Liver (tissue), 9 donors: ENCODE data around the gene TOR3A. TPM values are rescaled to one million over a fixed set of nuclear protein-coding genes. Genes with fewer than 3 reads are reported as not detected.

Experiments used
- DNase-seq: peaks from one replicate; pipeline ENCODE4 v3.0.0-alpha.2; 2017; ENCODE audit warnings: low spot score
- H3K27ac ChIP-seq, 2 donors: one replicate each; pipeline ENCODE4 v1.7.0; 2013; ENCODE audit warnings: inconsistent platforms in 2 of 2, low read length in 2 of 2, control low read depth in 1 of 2, low read depth in 1 of 2, mild to moderate bottlenecking in 1 of 2
- H3K27me3 ChIP-seq, 4 donors: one replicate each; pipeline versions ENCODE4 v1.6.1 to v1.7.0; 2013; ENCODE audit warnings: low read length in 3 of 4, inconsistent platforms in 1 of 4, mild to moderate bottlenecking in 1 of 4, moderate library complexity in 1 of 4; ENCODE audit not compliant: control insufficient read depth in 4 of 4, insufficient read depth in 4 of 4
- H3K36me3 ChIP-seq, 4 donors: one replicate each; pipeline versions ENCODE4 v1.6.1 to v1.7.0; 2013; ENCODE audit warnings: low read length in 3 of 4, mild to moderate bottlenecking in 3 of 4, low read depth in 1 of 4, moderate library complexity in 1 of 4; ENCODE audit not compliant: control insufficient read depth in 4 of 4, insufficient read depth in 3 of 4
- H3K4me1 ChIP-seq, 4 donors: one replicate each; pipeline versions ENCODE4 v1.6.1 to v1.7.0; 2013; ENCODE audit warnings: low read length in 3 of 4, mild to moderate bottlenecking in 3 of 4, moderate library complexity in 1 of 4; ENCODE audit not compliant: control insufficient read depth in 4 of 4, insufficient read depth in 4 of 4
- H3K4me3 ChIP-seq, 3 donors: one replicate each; pipeline versions ENCODE4 v1.6.1 to v1.7.0; 2013; ENCODE audit warnings: low read length in 3 of 3, control low read depth in 1 of 3, low read depth in 1 of 3, mild to moderate bottlenecking in 1 of 3
- H3K9ac ChIP-seq, 2 donors: one replicate each; pipeline ENCODE4 v1.7.0; 2013; ENCODE audit warnings: low read length in 2 of 2, mild to moderate bottlenecking in 2 of 2, moderate library complexity in 2 of 2, control low read depth in 1 of 2, low read depth in 1 of 2
- H3K9me3 ChIP-seq, 4 donors: one replicate each; pipeline versions ENCODE4 v1.6.1 to v1.7.0; 2013; ENCODE audit warnings: low read length in 3 of 4; ENCODE audit not compliant: control insufficient read depth in 4 of 4
- ATF3 ChIP-seq: IDR thresholded peaks from 2 replicates; pipeline ENCODE4 v1.6.1; 2016; ENCODE audit warnings: antibody characterized with exemption
- CTCF ChIP-seq: fragments of 150-350 bp; IDR thresholded peaks from 2 replicates; pipeline ENCODE4 v1.5.1; 2017; ENCODE audit warnings: improper control_type of control experiment, low read depth, low read length; ENCODE audit not compliant: missing input control
- EGR1 ChIP-seq, 2 donors: IDR thresholded peaks; 2 replicates each; pipeline ENCODE4 v1.6.1; 2016 to 2018; ENCODE audit warnings: antibody characterized with exemption in 2 of 2, low read depth in 2 of 2
- FOXA1 ChIP-seq: IDR thresholded peaks from 2 replicates; pipeline ENCODE4 v1.6.1; 2016; ENCODE audit warnings: antibody characterized with exemption
- FOXA2 ChIP-seq: IDR thresholded peaks from 2 replicates; pipeline ENCODE4 v1.6.1; 2016; ENCODE audit warnings: antibody characterized with exemption
- GABPA ChIP-seq, 2 donors: IDR thresholded peaks in 1 of 2; conservative IDR thresholded peaks in 1 of 2; 2 replicates each; pipeline ENCODE4 v1.6.1; 2016; ENCODE audit warnings: antibody characterized with exemption in 2 of 2, mild to moderate bottlenecking in 1 of 2, moderate library complexity in 1 of 2
- HNF4A ChIP-seq, 2 donors: conservative IDR thresholded peaks; 2 replicates each; pipeline ENCODE4 v1.6.1; 2016; ENCODE audit warnings: antibody characterized with exemption in 2 of 2, mild to moderate bottlenecking in 2 of 2
- HNF4G ChIP-seq: IDR thresholded peaks from 2 replicates; pipeline ENCODE4 v1.6.1; 2016; ENCODE audit warnings: antibody characterized with exemption
- JUND ChIP-seq, 2 donors: IDR thresholded peaks; 2 replicates each; pipeline ENCODE4 v1.6.1; 2016; ENCODE audit warnings: antibody characterized with exemption in 2 of 2
- NR2F2 ChIP-seq: IDR thresholded peaks from 2 replicates; pipeline ENCODE4 v1.6.1; 2016; ENCODE audit warnings: antibody characterized with exemption
- RAD21 ChIP-seq, 2 donors: IDR thresholded peaks; 2 replicates each; pipeline ENCODE4 v1.6.1; 2016; ENCODE audit warnings: antibody characterized with exemption in 2 of 2, mild to moderate bottlenecking in 2 of 2
- RXRA ChIP-seq, 2 donors: IDR thresholded peaks; 2 replicates each; pipeline ENCODE4 v1.6.1; 2017 to 2018; ENCODE audit warnings: antibody characterized with exemption in 2 of 2, mild to moderate bottlenecking in 1 of 2
- SP1 ChIP-seq: IDR thresholded peaks from 2 replicates; pipeline ENCODE4 v1.6.1; 2018; ENCODE audit warnings: antibody characterized with exemption, mild to moderate bottlenecking
- TAF1 ChIP-seq: conservative IDR thresholded peaks from 2 replicates; pipeline ENCODE4 v1.6.1; 2016; ENCODE audit warnings: antibody characterized with exemption, mild to moderate bottlenecking
- YY1 ChIP-seq: IDR thresholded peaks from 2 replicates; pipeline ENCODE4 v1.6.1; 2016; ENCODE audit warnings: antibody characterized with exemption, mild to moderate bottlenecking
- ZBTB33 ChIP-seq: IDR thresholded peaks from 2 replicates; pipeline ENCODE4 v1.6.1; 2016; ENCODE audit warnings: antibody characterized with exemption
- WGBS: extraction: QIAGEN DNeasy Blood & Tissue Kit; methylation state at CpG from one replicate; pipeline ENCODE4 v1.1.7; 2013; 5-methylcytosine and 5-hydroxymethylcytosine counted together
- polyA plus RNA-seq, 2 donors: library from polyadenylated mRNA; stranded (reverse) in 1 of 2; unstranded in 1 of 2; fragments of 200-250 nt in 1 of 2; fragments of >200 nt in 1 of 2; fragmentation: Nextera tagmentation in 1 of 2; extraction: Ambion mirVana in 1 of 2; gene quantifications; one replicate each; pipeline versions ENCODE4 v1.2.1 to v1.2.3, GENCODE V29; 2013 to 2015
- total RNA-seq, 2 donors: library from RNA; depleted of rRNA; stranded (reverse); fragments of >200 nt; gene quantifications; one replicate each; pipeline ENCODE4 v1.2.3, GENCODE V29; 2014
- TF ChIP-seq, protein P1 (sequence below): IDR thresholded peaks from 2 replicates; pipeline ENCODE4 v1.6.1; 2016; ENCODE audit warnings: antibody characterized with exemption, mild to moderate bottlenecking
- TF ChIP-seq, protein P2 (sequence below): IDR thresholded peaks from 2 replicates; pipeline ENCODE4 v1.6.1; 2016; ENCODE audit warnings: antibody characterized with exemption
- donor health status: healthy.
- donor health status: healthy.
- donor health status: healthy.
- donor health status: healthy.
- donor health status: healthy.

TOR3A gene
- total and polyA plus RNA-seq, 4 donors, result 14.3 to 31.0 (median 23.5) TPM

DNA sequence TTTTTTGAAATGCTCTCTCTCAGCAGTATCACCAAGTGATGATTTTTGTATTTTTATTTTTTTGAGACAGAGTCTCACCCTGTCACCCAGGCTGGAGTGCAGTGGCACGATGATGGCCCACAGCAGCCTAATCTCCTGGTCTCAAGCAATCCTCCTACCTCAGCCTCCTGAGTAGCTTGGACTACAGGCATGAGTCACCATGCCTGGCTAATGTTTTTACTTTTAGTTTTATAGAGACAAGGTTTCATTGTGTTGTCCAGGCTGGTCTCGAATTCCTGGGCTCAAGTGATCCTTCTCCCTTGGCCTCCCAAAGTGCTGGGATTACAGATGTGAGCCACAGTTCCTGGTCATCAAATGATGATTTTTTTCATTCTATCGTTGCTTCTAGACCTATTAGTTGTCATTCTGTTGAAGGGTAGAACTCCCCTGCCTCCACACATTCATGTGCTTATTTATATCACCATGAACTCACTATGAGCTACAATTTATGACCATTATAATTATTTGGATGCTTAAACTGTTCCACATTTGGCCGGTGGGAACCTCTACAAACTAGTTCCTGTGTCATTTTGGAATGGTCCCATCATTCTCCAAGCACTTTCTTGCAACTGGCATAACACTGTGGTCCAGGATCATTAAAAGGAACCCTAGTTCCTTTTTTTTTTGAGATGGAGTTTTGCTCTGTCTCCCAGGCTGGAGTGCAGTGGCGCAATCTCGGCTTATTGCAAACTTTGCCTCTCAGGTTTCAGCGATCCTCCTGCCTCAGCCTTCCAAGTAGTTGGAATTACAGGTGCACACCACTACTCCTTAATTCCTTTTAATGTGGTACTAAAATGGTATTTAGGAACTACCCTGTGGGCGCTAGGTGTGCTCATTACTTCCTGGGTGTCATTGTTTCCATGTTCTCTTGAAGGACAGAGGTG, 20.2 kb upstream of the TOR3A start:
- TF ChIP-seq EGR1 (IDR thresholded peaks at IDR 0.05; ENCODE audit: low read depth in 2 of 2) (no peak), ZBTB33 (no peak), ATF3 (no peak), FOXA1 (no peak), TAF1 (no peak), CTCF (no peak), SP1 (no peak), YY1 (no peak), HNF4G (no peak), FOXA2 (no peak), JUND (IDR thresholded peaks at IDR 0.05) (no peak), RAD21 (IDR thresholded peaks at IDR 0.05) (no peak), GABPA (IDR thresholded peaks at IDR 0.05 in 1 of 2, conservative IDR thresholded peaks at IDR 0.05 in 1 of 2) (no peak), HNF4A (conservative IDR thresholded peaks at IDR 0.05) (no peak), RXRA (IDR thresholded peaks at IDR 0.05) (no peak), NR2F2 (no peak)
- TF ChIP-seq, protein P1, sequence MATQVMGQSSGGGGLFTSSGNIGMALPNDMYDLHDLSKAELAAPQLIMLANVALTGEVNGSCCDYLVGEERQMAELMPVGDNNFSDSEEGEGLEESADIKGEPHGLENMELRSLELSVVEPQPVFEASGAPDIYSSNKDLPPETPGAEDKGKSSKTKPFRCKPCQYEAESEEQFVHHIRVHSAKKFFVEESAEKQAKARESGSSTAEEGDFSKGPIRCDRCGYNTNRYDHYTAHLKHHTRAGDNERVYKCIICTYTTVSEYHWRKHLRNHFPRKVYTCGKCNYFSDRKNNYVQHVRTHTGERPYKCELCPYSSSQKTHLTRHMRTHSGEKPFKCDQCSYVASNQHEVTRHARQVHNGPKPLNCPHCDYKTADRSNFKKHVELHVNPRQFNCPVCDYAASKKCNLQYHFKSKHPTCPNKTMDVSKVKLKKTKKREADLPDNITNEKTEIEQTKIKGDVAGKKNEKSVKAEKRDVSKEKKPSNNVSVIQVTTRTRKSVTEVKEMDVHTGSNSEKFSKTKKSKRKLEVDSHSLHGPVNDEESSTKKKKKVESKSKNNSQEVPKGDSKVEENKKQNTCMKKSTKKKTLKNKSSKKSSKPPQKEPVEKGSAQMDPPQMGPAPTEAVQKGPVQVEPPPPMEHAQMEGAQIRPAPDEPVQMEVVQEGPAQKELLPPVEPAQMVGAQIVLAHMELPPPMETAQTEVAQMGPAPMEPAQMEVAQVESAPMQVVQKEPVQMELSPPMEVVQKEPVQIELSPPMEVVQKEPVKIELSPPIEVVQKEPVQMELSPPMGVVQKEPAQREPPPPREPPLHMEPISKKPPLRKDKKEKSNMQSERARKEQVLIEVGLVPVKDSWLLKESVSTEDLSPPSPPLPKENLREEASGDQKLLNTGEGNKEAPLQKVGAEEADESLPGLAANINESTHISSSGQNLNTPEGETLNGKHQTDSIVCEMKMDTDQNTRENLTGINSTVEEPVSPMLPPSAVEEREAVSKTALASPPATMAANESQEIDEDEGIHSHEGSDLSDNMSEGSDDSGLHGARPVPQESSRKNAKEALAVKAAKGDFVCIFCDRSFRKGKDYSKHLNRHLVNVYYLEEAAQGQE, result no peak
- TF ChIP-seq, protein P2, sequence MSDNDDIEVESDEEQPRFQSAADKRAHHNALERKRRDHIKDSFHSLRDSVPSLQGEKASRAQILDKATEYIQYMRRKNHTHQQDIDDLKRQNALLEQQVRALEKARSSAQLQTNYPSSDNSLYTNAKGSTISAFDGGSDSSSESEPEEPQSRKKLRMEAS, result no peak
- no peak overlapping the region for H3K27ac ChIP-seq
- 94% methylated on average over 8 of the region's 8 CpGs for WGBS
- no peak overlapping the region for H3K4me3 ChIP-seq
- H3K36me3 ChIP-seq, result peaks cover 0 to 20% (median 9%) of the 10 kb centered on the region in 4 donors
- H3K9me3 ChIP-seq, result no peaks in the 10 kb centered on the region
- H3K4me1 ChIP-seq, result no peaks in the 10 kb centered on the region
- DNase-seq, result no peak
- H3K27me3 ChIP-seq, result no peaks in the 10 kb centered on the region
- no peak overlapping the region for H3K9ac ChIP-seq
